HepG2 (cell line): ENCODE measurements around the gene PYGB. TPM values are rescaled to one million over a fixed set of nuclear protein-coding genes. Genes with fewer than 3 reads are reported as not detected.

ENCODE experiments used
- ATF6 ChIP-seq: sonication (generic); formaldehyde crosslinking; conservative IDR thresholded peaks from 2 replicates; pipeline ENCODE4 v1.4.0; 2020; ENCODE audit warnings: missing genetic modification reagents
- MXI1 ChIP-seq: IDR thresholded peaks from 3 replicates; pipeline ENCODE4 v1.6.1; 2012; ENCODE audit warnings: low read depth, low read length, inconsistent platforms, borderline replicate concordance
- SKI ChIP-seq: fragments of 450-650 bp; IDR thresholded peaks from one replicate; pipeline ENCODE4 v1.6.1; 2018; ENCODE audit warnings: mild to moderate bottlenecking; ENCODE audit not compliant: partially characterized antibody
- ZBTB2 ChIP-seq: sonication (generic); formaldehyde crosslinking; IDR thresholded peaks from 2 replicates; pipeline ENCODE4 v1.8.0; 2022; ENCODE audit warnings: low read depth, missing genetic modification reagents
- ZNF724P ChIP-seq: sonication (generic); formaldehyde crosslinking; IDR thresholded peaks from 2 replicates; pipeline ENCODE4 v1.8.0; 2022; ENCODE audit warnings: missing genetic modification reagents, borderline replicate concordance
- polyA plus RNA-seq, 8 experiments: library from polyadenylated mRNA; depleted of rRNA in 3 of 8; stranded (reverse) in 7 of 8; unstranded in 1 of 8; fragments of >200 nt; fragmentation: Illumina TruSeq in 4 of 8; extraction: Trizol in 4 of 8; gene quantifications; 2 replicates each; pipeline versions ENCODE4 v1.2.1 to v1.2.3, GENCODE V29; 2011 to 2016; ENCODE audit warnings: low read depth in 4 of 8, missing spikeins in 1 of 8, mixed read lengths in 1 of 8; ENCODE audit not compliant: insufficient read depth in 1 of 8
- total RNA-seq, 5 experiments: library from RNA; depleted of rRNA; stranded (reverse); fragments of >200 nt; fragmentation: Illumina TruSeq; extraction: Trizol; gene quantifications; 2 replicates each; pipeline ENCODE4 v1.2.3, GENCODE V29; 2016; ENCODE audit warnings: low read depth in 1 of 5
- TF ChIP-seq, protein P1 (sequence below): sonication (generic); formaldehyde crosslinking; IDR thresholded peaks from 2 replicates; pipeline ENCODE4 v1.4.0; 2020; ENCODE audit warnings: missing genetic modification reagents, borderline replicate concordance

The PYGB gene
- total and polyA plus RNA-seq, 2 of the 13 experiments (the other 11 are each of a cell fraction or from before 2014, with no cell fraction given) = 24.2 to 86.3 TPM

- TF ChIP-seq, protein P1, sequence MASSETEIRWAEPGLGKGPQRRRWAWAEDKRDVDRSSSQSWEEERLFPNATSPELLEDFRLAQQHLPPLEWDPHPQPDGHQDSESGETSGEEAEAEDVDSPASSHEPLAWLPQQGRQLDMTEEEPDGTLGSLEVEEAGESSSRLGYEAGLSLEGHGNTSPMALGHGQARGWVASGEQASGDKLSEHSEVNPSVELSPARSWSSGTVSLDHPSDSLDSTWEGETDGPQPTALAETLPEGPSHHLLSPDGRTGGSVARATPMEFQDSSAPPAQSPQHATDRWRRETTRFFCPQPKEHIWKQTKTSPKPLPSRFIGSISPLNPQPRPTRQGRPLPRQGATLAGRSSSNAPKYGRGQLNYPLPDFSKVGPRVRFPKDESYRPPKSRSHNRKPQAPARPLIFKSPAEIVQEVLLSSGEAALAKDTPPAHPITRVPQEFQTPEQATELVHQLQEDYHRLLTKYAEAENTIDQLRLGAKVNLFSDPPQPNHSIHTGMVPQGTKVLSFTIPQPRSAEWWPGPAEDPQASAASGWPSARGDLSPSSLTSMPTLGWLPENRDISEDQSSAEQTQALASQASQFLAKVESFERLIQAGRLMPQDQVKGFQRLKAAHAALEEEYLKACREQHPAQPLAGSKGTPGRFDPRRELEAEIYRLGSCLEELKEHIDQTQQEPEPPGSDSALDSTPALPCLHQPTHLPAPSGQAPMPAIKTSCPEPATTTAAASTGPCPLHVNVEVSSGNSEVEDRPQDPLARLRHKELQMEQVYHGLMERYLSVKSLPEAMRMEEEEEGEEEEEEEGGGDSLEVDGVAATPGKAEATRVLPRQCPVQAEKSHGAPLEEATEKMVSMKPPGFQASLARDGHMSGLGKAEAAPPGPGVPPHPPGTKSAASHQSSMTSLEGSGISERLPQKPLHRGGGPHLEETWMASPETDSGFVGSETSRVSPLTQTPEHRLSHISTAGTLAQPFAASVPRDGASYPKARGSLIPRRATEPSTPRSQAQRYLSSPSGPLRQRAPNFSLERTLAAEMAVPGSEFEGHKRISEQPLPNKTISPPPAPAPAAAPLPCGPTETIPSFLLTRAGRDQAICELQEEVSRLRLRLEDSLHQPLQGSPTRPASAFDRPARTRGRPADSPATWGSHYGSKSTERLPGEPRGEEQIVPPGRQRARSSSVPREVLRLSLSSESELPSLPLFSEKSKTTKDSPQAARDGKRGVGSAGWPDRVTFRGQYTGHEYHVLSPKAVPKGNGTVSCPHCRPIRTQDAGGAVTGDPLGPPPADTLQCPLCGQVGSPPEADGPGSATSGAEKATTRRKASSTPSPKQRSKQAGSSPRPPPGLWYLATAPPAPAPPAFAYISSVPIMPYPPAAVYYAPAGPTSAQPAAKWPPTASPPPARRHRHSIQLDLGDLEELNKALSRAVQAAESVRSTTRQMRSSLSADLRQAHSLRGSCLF (CRISPR knock-in tag) = no peak
- TF ChIP-seq ZNF724P (CRISPR knock-in tag) (no peak), MXI1 (no peak), SKI (no peak), ATF6 (CRISPR knock-in tag) (no peak), ZBTB2 (no peak)
Observed at GRCh38 chr20:25282796-25283195, 34.9 kb downstream of the PYGB start (continued).
